Prostate gland (tissue), 2 donors: Measurements from ENCODE around the gene B4GALT1. TPM values are rescaled to one million over a fixed set of nuclear protein-coding genes. Genes with fewer than 3 reads are reported as not detected.
A peak's percentile ranks its signal among the peaks of the same experiment; 100 is the strongest.

Experiments
- DNase-seq: peaks from one replicate; pipeline ENCODE4 v3.0.0-alpha.2; 2019; ENCODE audit warnings: low spot score
- H3K27ac ChIP-seq, 2 donors: fragments of 200-600 bp; sonication (generic); 2 replicates each; pipeline ENCODE4 v1.5.1; 2017 to 2019
- H3K27me3 ChIP-seq: fragments of 200-600 bp; sonication (generic); replicated peaks from 2 replicates; pipeline ENCODE4 v1.5.1; 2019; ENCODE audit not compliant: insufficient read depth
- H3K36me3 ChIP-seq, 2 donors: fragments of 200-600 bp; sonication (generic); 1 replicate in 1 of 2; 2 replicates in 1 of 2; pipeline versions ENCODE4 v1.5.1 to v1.8.1; 2017 to 2019
- H3K4me1 ChIP-seq: fragments of 200-600 bp; sonication (generic); replicated peaks from 2 replicates; pipeline ENCODE4 v1.5.1; 2019
- H3K4me3 ChIP-seq, 2 donors: fragments of 200-600 bp; sonication (generic); 2 replicates each; pipeline ENCODE4 v1.5.1; 2017 to 2019
- H3K9me3 ChIP-seq: fragments of 200-600 bp; sonication (generic); 2 replicates; pipeline ENCODE4 v1.5.1; 2017
- CTCF ChIP-seq, 4 experiments: fragments of 200-600 bp in 2 of 4; fragments of 450-650 bp in 2 of 4; sonication (generic) in 2 of 4; IDR thresholded peaks; 1 replicate in 3 of 4; 2 replicates in 1 of 4; pipeline ENCODE4 v1.5.1; 2016 to 2019; ENCODE audit warnings: antibody characterized with exemption in 4 of 4, mild to moderate bottlenecking in 2 of 4, moderate library complexity in 2 of 4
- POLR2A ChIP-seq: fragments of 450-650 bp; IDR thresholded peaks from one replicate; pipeline ENCODE4 v1.6.1; 2016; ENCODE audit warnings: antibody characterized with exemption, mild to moderate bottlenecking
- POLR2AphosphoS5 ChIP-seq: sonication (generic); formaldehyde crosslinking; IDR thresholded peaks from one replicate; pipeline ENCODE4 v1.6.1; 2017; ENCODE audit warnings: antibody characterized with exemption
- WGBS: methylation state at CpG from one replicate; pipeline ENCODE4 v1.1.5; 2018; 5-methylcytosine and 5-hydroxymethylcytosine counted together
- intact Hi-C: fragments of 100-400 bp; cut with DNase I; formaldehyde crosslinking; loops from one replicate; pipeline ENCODE4 v1.14.2; 2022
- total RNA-seq, 2 donors: library from RNA; depleted of rRNA; stranded (reverse); fragments of >200 nt; gene quantifications; one replicate each; pipeline ENCODE4 v1.1.0, GENCODE V29; 2016

B4GALT1 gene
- total RNA-seq, 2 donors from 2014 or later = 153 to 185 TPM

DNA sequence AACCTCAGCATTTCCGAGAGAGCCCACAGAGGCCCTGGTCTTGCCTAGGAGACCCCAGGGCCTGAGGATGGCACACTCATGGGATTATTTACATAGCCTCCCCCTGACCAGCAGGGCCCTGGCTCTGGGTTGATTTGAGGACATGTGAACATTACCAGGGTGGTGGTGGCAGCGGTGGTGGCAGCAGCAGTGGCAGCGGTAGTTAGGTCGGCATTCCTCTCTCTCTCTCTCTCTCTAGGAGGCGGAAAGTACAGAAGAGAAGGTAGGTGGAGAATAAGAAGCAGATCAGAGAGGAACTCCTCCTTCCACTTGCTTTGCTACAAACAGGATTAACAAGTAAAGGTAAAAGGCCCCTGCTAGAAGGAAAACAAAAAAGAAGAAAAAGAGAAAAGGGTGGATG is 39.3 kb downstream of the B4GALT1 start:
- DNase-seq = no peak
- peaks cover 15% of the 10 kb centered on the region for H3K4me1 ChIP-seq
- no peaks in the 10 kb centered on the region for H3K36me3 ChIP-seq

GRCh38 chr9:33125871-33126823 is 41.0 kb downstream of the B4GALT1 start:
- intact Hi-C loops = loop anchor here (2.0 kb wide), 1 partner anchor 99 kb away; no protein-coding TSS in a partner anchor
- 76% methylated on average over 8 of the region's 8 CpGs for WGBS
- TF ChIP-seq POLR2AphosphoS5 (no peak), POLR2A (no peak), CTCF (IDR thresholded peaks at IDR 0.05) (no peak)
- H3K4me1 ChIP-seq = peaks cover 8% of the 10 kb centered on the region
- no peaks in the 10 kb centered on the region for H3K36me3 ChIP-seq
- no peak overlapping the region for H3K4me3 ChIP-seq
- no peaks in the 10 kb centered on the region for H3K27me3 ChIP-seq
- H3K9me3 ChIP-seq = no peaks in the 10 kb centered on the region
- no peak for DNase-seq
- H3K27ac ChIP-seq = no peak overlapping the region

More for the DNA sequence above, 39.3 kb downstream of the B4GALT1 start:
- intact Hi-C loops = no loop called here
- 59% methylated on average over 5 of the region's 5 CpGs for WGBS
- Histone ChIP-seq H3K9me3 (no peaks in the 10 kb centered on the region), H3K27ac (no peak overlapping the region), H3K27me3 (no peaks in the 10 kb centered on the region), H3K4me3 (no peak overlapping the region)
- no peak for TF ChIP-seq POLR2A
- no peak for TF ChIP-seq CTCF (IDR thresholded peaks at IDR 0.05)
- TF ChIP-seq POLR2AphosphoS5 = no peak

DNA sequence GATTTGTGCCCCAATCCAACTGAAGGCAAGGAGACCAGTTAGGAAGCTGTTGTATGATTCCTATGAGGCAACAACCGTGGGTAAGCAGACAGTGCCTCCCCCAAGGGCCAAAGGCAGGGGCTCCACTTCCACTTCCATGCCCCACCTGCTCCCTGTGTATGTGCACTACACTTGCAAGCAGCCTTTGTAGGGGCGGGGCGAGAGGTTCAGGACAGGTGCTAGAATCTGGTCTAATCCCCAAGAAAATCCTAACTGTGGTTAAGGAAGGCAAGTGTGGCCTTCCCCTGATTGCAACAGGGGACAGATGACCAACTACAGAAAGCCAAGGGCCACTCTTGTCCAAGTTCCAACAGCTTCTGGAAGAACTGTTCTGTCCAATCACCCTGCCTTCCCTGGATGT is 41.7 kb downstream of the B4GALT1 start:
- H3K27ac ChIP-seq = no peak overlapping the region
- no peaks in the 10 kb centered on the region for H3K27me3 ChIP-seq
- H3K9me3 ChIP-seq = no peaks in the 10 kb centered on the region
- TF ChIP-seq POLR2A = no peak
- no peak for TF ChIP-seq POLR2AphosphoS5
- H3K36me3 ChIP-seq = no peaks in the 10 kb centered on the region
- intact Hi-C loops = loop anchor here (2.0 kb wide), 1 partner anchor 99 kb away; no protein-coding TSS in a partner anchor
- 81% methylated on average over 3 of the region's 3 CpGs for WGBS
- no peak overlapping the region for H3K4me3 ChIP-seq
- DNase-seq = no peak
- peaks cover 1% of the 10 kb centered on the region for H3K4me1 ChIP-seq

GRCh38 chr9:33124751-33125381 is 42.3 kb downstream of the B4GALT1 start:
- Histone ChIP-seq H3K4me1 (no peaks in the 10 kb centered on the region), H3K27me3 (no peaks in the 10 kb centered on the region), H3K27ac (no peak overlapping the region), H3K36me3 (no peaks in the 10 kb centered on the region), H3K4me3 (no peak overlapping the region), H3K9me3 (no peaks in the 10 kb centered on the region)
- DNase-seq = no peak
- intact Hi-C loops = loop anchor here (2.0 kb wide), 1 partner anchor 100 kb away; no protein-coding TSS in a partner anchor
- TF ChIP-seq POLR2AphosphoS5 = no peak
- peak in 1 of 4 experiments; percentile 8 for TF ChIP-seq CTCF (IDR thresholded peaks at IDR 0.05)
- WGBS = 68% methylated on average over 9 of the region's 9 CpGs

DNA sequence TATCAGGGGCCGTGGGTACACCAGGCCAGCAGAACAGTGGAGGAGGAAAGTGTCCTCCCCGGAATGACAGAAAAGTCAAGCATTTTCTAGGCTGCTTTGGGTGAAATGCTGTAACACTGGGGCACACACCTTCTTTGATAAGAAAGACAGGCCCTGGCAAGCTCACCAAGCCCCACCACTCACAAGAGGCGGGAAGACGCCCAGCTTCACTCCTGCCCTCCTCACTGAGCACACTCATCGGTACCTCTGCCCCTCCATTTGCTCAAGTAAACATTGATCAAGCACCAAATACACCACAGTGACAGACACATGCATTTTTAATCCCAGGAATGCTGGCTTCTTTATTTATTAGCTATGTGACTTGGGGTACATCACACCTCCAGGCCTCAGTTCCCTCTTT is 43.1 kb downstream of the B4GALT1 start:
- no peak for DNase-seq
- WGBS = 75% methylated on average over 5 of the region's 5 CpGs
- TF ChIP-seq CTCF (IDR thresholded peaks at IDR 0.05) = no peak
- no peak for TF ChIP-seq POLR2A
- TF ChIP-seq POLR2AphosphoS5 = no peak

More for the DNA sequence above, 43.1 kb downstream of the B4GALT1 start:
- H3K9me3 ChIP-seq = no peaks in the 10 kb centered on the region
- no peak overlapping the region for H3K4me3 ChIP-seq
- intact Hi-C loops = loop anchor here (2.0 kb wide), 1 partner anchor 101 kb away; no protein-coding TSS in a partner anchor
- no peaks in the 10 kb centered on the region for H3K27me3 ChIP-seq
- H3K4me1 ChIP-seq = no peaks in the 10 kb centered on the region
- no peaks in the 10 kb centered on the region for H3K36me3 ChIP-seq
- no peak overlapping the region for H3K27ac ChIP-seq
